Body of pancreas (tissue), 4 donors: ENCODE data around the gene CFAP119. TPM values are rescaled to one million over a fixed set of nuclear protein-coding genes. Genes with fewer than 3 reads are reported as not detected.

Experiments
- ATAC-seq: fragments of 150-250 bp; one replicate; pipeline ENCODE4 v1.9.1; 2016
- DNase-seq, 4 donors: peaks; one replicate each; pipeline ENCODE4 v3.0.0-alpha.2; 2019
- H3K27ac ChIP-seq, 4 donors: fragments of 200-600 bp; sonication (generic); 1 replicate in 3 of 4; 2 replicates in 1 of 4; pipeline versions ENCODE4 v1.5.1 to v1.6.1; 2016 to 2019; ENCODE audit warnings: mild to moderate bottlenecking in 1 of 4, mixed read lengths in 1 of 4, moderate library complexity in 1 of 4
- H3K27me3 ChIP-seq, 2 donors: fragments of 200-600 bp; sonication (generic); one replicate each; pipeline ENCODE4 v1.6.0; 2016; ENCODE audit warnings: mild to moderate bottlenecking in 1 of 2
- H3K36me3 ChIP-seq, 2 donors: fragments of 200-600 bp; sonication (generic); replicated peaks in 1 of 2; 2 replicates each; pipeline ENCODE4 v1.5.1; 2016; ENCODE audit warnings: low read depth in 2 of 2; ENCODE audit not compliant: insufficient read depth in 1 of 2
- H3K4me1 ChIP-seq: fragments of 200-600 bp; sonication (generic); one replicate; pipeline ENCODE4 v1.6.0; 2016
- H3K4me3 ChIP-seq, 2 donors: fragments of 200-600 bp; sonication (generic); 1 replicate in 1 of 2; 2 replicates in 1 of 2; pipeline ENCODE4 v1.5.1; 2016 to 2019
- H3K9me3 ChIP-seq, 3 donors: fragments of 200-600 bp; sonication (generic); 1 replicate in 2 of 3; 2 replicates in 1 of 3; pipeline ENCODE4 v1.5.1; 2016
- POLR2A ChIP-seq, 3 donors: fragments of 450-650 bp; IDR thresholded peaks; one replicate each; pipeline ENCODE4 v1.6.1; 2016; ENCODE audit warnings: antibody characterized with exemption in 3 of 3, mild to moderate bottlenecking in 2 of 3
- WGBS, 2 donors: methylation state at CpG; one replicate each; pipeline ENCODE4 v1.1.5; 2017; 5-methylcytosine and 5-hydroxymethylcytosine counted together
- intact Hi-C: fragments of 100-400 bp; cut with DNase I; formaldehyde crosslinking; loops from one replicate; pipeline ENCODE4 v1.15.1; 2023
- small RNA-seq: library from RNA; depleted of rRNA; stranded (forward); fragments of <200 nt; gene quantifications from one replicate; pipeline ENCODE3, GENCODE V24; 2016
- total RNA-seq, 2 donors: library from RNA; depleted of rRNA; stranded (reverse); fragments of >200 nt; gene quantifications; one replicate each; pipeline ENCODE4 v1.1.0, GENCODE V29; 2016
- TF ChIP-seq, protein P1 (sequence below), 7 experiments: fragments of 450-650 bp in 4 of 7; fragments of 200-600 bp in 3 of 7; sonication (generic) in 3 of 7; IDR thresholded peaks; one replicate each; pipeline ENCODE4 v1.5.1; 2016 to 2019; ENCODE audit warnings: antibody characterized with exemption in 7 of 7

CFAP119 gene
- total RNA-seq, 2 donors from 2014 or later: 1.6 to 28.0 TPM

DNA sequence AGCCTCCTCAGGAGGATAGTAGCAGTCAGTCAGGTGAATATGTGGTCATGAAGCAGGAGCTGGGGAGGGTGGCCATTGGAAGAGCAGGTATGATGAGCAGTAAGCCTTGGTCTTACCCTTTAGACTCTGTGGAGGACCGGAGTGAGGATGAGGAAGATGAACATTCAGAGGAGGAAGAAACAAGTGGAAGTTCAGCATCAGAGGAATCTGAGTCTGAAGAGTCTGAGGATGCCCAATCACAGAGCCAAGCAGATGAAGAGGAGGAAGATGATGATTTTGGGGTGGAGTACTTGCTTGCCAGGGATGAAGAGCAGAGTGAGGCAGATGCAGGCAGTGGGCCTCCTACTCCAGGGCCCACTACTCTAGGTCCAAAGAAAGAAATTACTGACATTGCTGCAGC is 50.1 kb downstream of the CFAP119 start:
- no peak for ATAC-seq
- intact Hi-C loops: no loop called here
- 75 to 100% methylated on average over 1 of the region's 1 CpG for WGBS, 2 donors
- no peaks in the 10 kb centered on the region for H3K27me3 ChIP-seq
- H3K27ac ChIP-seq: no peak overlapping the region
- H3K4me1 ChIP-seq: no peaks in the 10 kb centered on the region
- no peak for DNase-seq
- H3K36me3 ChIP-seq: peaks cover 46 to 72% of the 10 kb centered on the region in 2 donors
- no peaks in the 10 kb centered on the region for H3K9me3 ChIP-seq
- TF ChIP-seq, protein P1, sequence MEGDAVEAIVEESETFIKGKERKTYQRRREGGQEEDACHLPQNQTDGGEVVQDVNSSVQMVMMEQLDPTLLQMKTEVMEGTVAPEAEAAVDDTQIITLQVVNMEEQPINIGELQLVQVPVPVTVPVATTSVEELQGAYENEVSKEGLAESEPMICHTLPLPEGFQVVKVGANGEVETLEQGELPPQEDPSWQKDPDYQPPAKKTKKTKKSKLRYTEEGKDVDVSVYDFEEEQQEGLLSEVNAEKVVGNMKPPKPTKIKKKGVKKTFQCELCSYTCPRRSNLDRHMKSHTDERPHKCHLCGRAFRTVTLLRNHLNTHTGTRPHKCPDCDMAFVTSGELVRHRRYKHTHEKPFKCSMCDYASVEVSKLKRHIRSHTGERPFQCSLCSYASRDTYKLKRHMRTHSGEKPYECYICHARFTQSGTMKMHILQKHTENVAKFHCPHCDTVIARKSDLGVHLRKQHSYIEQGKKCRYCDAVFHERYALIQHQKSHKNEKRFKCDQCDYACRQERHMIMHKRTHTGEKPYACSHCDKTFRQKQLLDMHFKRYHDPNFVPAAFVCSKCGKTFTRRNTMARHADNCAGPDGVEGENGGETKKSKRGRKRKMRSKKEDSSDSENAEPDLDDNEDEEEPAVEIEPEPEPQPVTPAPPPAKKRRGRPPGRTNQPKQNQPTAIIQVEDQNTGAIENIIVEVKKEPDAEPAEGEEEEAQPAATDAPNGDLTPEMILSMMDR (IDR thresholded peaks at IDR 0.05): no peak
- TF ChIP-seq POLR2A (IDR thresholded peaks at IDR 0.05): no peak
- no peak overlapping the region for H3K4me3 ChIP-seq

DNA sequence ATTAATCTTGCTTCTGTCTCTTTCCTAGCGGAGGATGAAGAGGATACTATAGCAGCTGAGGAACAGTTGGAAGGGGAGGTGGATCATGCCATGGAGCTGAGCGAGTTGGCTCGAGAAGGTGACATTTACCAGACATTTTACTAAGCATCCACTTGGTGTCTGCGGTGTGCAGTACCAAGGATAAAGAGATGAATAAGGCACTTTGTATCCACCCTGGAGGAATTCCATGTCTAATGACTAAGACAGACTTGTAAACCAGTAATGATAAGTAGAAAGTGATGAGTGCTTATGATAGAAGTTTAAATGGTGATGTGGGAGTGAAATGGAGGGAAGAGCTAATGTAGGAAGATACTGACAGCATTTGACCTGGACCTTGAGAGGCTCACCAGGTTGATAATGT is 50.9 kb downstream of the CFAP119 start:
- TF ChIP-seq, protein P1 (IDR thresholded peaks at IDR 0.05): no peak
- no peak for TF ChIP-seq POLR2A (IDR thresholded peaks at IDR 0.05)
- Histone ChIP-seq H3K4me3 (no peak overlapping the region), H3K36me3 (peaks cover 48 to 72% of the 10 kb centered on the region in 2 donors), H3K27ac (no peak overlapping the region), H3K27me3 (no peaks in the 10 kb centered on the region), H3K9me3 (no peaks in the 10 kb centered on the region), H3K4me1 (no peaks in the 10 kb centered on the region)
- ATAC-seq (no peak), DNase-seq (no peak)
- intact Hi-C loops: no loop called here
- 95 to 98% methylated on average over 4 of the region's 4 CpGs for WGBS, 2 donors

Small RNA genes lying within 50 kb of the gene (small RNA-seq; reads per million reads assigned to genes)
- not detected for gene SNORA30

Other genes with a start within 250 kb of the CFAP119 start
- gene ZNF768, start 235.5 kb downstream of the CFAP119 start, total RNA-seq: 10 to 100 TPM; 17.8 to 24.1 TPM
- gene ZNF747, start 227.2 kb downstream of the CFAP119 start, total RNA-seq: 10 to 100 TPM; 10.2 to 11.4 TPM
- 10 to 100 TPM in 1 of 2 donors, 1 to 10 TPM in 1; 8.3 to 23.7 TPM for gene ZNF764, start 203.7 kb downstream of the CFAP119 start, total RNA-seq
- 10 to 100 TPM; 19.2 to 27.4 TPM for gene ZNF688, start 190.3 kb downstream of the CFAP119 start, total RNA-seq
- gene ZNF785, start 176.4 kb downstream of the CFAP119 start, total RNA-seq: 10 to 100 TPM; 10.9 to 16.1 TPM
- 1 to 10 TPM; 4.6 to 7.0 TPM for gene ZNF689, start 151.7 kb downstream of the CFAP119 start, total RNA-seq
- 10 to 100 TPM; 20.5 to 65.6 TPM for gene PRR14, start 111.1 kb downstream of the CFAP119 start, total RNA-seq
- 10 to 100 TPM; 20.8 to 76.8 TPM for gene FBRS, start 103.6 kb downstream of the CFAP119 start, total RNA-seq
- gene SRCAP, start 62.9 kb downstream of the CFAP119 start, total RNA-seq: 10 to 100 TPM; 27.5 to 30.0 TPM
- gene PHKG2, start 13.6 kb downstream of the CFAP119 start, total RNA-seq: 10 to 100 TPM; 17.6 to 24.7 TPM
- 10 to 100 TPM; 44.9 to 79.8 TPM for gene RNF40, start 260 bp upstream of the CFAP119 start, total RNA-seq
- 1 to 10 TPM; 8.6 to 9.2 TPM for gene ZNF629, start 25.1 kb upstream of the CFAP119 start, total RNA-seq
- 10 to 100 TPM; 19.8 to 24.1 TPM for gene BCL7C, start 132.0 kb upstream of the CFAP119 start, total RNA-seq
- 1 to 10 TPM; 1.0 to 2.0 TPM for gene CTF1, start 134.6 kb upstream of the CFAP119 start, total RNA-seq
- 10 to 100 TPM in 1 of 2 donors, 1 to 10 TPM in 1; 8.6 to 21.1 TPM for gene FBXL19, start 161.5 kb upstream of the CFAP119 start, total RNA-seq
- gene ORAI3, start 187.0 kb upstream of the CFAP119 start, total RNA-seq: 10 to 100 TPM in 1 of 2 donors, 1 to 10 TPM in 1; 7.9 to 27.2 TPM
- 10 to 100 TPM in 1 of 2 donors, 1 to 10 TPM in 1; 4.7 to 10.9 TPM for gene SETD1A, start 195.7 kb upstream of the CFAP119 start, total RNA-seq
- gene HSD3B7, start 223.1 kb upstream of the CFAP119 start, total RNA-seq: 10 to 100 TPM; 20.5 to 21.4 TPM
- under 1 TPM; 0.26 to 0.33 TPM for gene STX1B, start 248.6 kb upstream of the CFAP119 start, total RNA-seq